Adrenal gland (tissue), 5 donors: ENCODE measurements around the gene ATP1B1.

ENCODE experiments used
- POLR2A ChIP-seq, 2 donors: fragments of 450-650 bp; IDR thresholded peaks; one replicate each; pipeline ENCODE4 v1.6.1; 2017; ENCODE audit warnings: antibody characterized with exemption in 2 of 2, mild to moderate bottlenecking in 2 of 2, moderate library complexity in 1 of 2
- TF ChIP-seq, protein P1 (sequence below), 6 experiments: fragments of 450-650 bp in 4 of 6; fragments of 200-600 bp in 2 of 6; sonication (generic) in 1 of 6; IDR thresholded peaks; 1 replicate in 5 of 6; 2 replicates in 1 of 6; pipeline versions ENCODE4 v1.5.1 to v1.8.0; 2016 to 2021; ENCODE audit warnings: antibody characterized with exemption in 6 of 6, mild to moderate bottlenecking in 2 of 6, moderate library complexity in 1 of 6
- donor health status: DM: no; HTN: no; CAD: no.

DNA sequence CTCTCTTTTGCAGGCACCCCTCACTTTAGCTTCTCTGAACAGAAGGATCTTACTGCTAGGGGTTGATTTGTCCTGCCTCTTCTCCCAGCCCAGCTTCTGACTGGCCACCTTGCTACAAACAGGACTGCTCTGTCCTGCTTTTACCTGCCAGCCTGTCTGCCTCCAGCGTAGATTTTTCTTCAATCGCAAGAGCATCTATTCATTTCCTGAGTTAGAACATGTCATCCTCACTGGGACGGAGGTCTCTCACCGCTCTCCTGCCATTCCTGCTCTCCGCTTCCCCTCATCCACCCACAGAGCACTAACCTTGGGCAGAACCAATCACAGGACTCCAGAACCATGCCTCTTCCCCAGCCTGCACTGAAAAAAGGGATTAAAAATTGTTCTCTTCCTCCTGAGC, 3.5 kb upstream of the ATP1B1 start:
- no peak for TF ChIP-seq POLR2A (IDR thresholded peaks at IDR 0.05)
- TF ChIP-seq, protein P1, sequence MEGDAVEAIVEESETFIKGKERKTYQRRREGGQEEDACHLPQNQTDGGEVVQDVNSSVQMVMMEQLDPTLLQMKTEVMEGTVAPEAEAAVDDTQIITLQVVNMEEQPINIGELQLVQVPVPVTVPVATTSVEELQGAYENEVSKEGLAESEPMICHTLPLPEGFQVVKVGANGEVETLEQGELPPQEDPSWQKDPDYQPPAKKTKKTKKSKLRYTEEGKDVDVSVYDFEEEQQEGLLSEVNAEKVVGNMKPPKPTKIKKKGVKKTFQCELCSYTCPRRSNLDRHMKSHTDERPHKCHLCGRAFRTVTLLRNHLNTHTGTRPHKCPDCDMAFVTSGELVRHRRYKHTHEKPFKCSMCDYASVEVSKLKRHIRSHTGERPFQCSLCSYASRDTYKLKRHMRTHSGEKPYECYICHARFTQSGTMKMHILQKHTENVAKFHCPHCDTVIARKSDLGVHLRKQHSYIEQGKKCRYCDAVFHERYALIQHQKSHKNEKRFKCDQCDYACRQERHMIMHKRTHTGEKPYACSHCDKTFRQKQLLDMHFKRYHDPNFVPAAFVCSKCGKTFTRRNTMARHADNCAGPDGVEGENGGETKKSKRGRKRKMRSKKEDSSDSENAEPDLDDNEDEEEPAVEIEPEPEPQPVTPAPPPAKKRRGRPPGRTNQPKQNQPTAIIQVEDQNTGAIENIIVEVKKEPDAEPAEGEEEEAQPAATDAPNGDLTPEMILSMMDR (IDR thresholded peaks at IDR 0.05): no peak
